ENCODE measurements around the gene GALNT18.

DNA sequence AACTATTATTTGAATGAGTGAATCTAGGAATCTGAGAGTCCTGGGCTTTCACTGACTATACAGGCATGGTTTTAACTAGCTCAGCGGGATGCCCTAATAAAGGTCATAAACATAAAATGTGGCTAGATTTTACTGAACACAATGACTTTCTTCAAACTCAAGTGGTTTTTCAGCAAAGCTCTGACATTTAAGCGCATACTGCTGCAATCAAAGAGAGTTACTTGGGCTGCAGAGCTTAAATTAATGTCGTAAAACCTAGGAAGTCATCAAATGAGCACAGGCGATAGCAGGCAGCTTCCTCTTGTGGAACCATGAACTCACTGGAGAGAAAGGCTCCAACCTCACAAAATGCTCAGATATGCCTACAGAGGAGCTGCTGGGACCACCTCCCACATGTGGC, 275.5 kb downstream of the GALNT18 start:
- TF ChIP-seq, protein P1, sequence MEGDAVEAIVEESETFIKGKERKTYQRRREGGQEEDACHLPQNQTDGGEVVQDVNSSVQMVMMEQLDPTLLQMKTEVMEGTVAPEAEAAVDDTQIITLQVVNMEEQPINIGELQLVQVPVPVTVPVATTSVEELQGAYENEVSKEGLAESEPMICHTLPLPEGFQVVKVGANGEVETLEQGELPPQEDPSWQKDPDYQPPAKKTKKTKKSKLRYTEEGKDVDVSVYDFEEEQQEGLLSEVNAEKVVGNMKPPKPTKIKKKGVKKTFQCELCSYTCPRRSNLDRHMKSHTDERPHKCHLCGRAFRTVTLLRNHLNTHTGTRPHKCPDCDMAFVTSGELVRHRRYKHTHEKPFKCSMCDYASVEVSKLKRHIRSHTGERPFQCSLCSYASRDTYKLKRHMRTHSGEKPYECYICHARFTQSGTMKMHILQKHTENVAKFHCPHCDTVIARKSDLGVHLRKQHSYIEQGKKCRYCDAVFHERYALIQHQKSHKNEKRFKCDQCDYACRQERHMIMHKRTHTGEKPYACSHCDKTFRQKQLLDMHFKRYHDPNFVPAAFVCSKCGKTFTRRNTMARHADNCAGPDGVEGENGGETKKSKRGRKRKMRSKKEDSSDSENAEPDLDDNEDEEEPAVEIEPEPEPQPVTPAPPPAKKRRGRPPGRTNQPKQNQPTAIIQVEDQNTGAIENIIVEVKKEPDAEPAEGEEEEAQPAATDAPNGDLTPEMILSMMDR (conservative IDR thresholded peaks at IDR 0.05) = no peak
- no peak for TF ChIP-seq EZH2 (IDR thresholded peaks at IDR 0.05; ENCODE audit: low read depth)
